ENCODE data around the gene RAB5B. TPM values are rescaled to one million over a fixed set of nuclear protein-coding genes. Genes with fewer than 3 reads are reported as not detected.
A peak's percentile ranks its signal among the peaks of the same experiment; 100 is the strongest.

The RAB5B gene, protein sequence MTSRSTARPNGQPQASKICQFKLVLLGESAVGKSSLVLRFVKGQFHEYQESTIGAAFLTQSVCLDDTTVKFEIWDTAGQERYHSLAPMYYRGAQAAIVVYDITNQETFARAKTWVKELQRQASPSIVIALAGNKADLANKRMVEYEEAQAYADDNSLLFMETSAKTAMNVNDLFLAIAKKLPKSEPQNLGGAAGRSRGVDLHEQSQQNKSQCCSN
- total RNA-seq = 77.1 TPM

DNA sequence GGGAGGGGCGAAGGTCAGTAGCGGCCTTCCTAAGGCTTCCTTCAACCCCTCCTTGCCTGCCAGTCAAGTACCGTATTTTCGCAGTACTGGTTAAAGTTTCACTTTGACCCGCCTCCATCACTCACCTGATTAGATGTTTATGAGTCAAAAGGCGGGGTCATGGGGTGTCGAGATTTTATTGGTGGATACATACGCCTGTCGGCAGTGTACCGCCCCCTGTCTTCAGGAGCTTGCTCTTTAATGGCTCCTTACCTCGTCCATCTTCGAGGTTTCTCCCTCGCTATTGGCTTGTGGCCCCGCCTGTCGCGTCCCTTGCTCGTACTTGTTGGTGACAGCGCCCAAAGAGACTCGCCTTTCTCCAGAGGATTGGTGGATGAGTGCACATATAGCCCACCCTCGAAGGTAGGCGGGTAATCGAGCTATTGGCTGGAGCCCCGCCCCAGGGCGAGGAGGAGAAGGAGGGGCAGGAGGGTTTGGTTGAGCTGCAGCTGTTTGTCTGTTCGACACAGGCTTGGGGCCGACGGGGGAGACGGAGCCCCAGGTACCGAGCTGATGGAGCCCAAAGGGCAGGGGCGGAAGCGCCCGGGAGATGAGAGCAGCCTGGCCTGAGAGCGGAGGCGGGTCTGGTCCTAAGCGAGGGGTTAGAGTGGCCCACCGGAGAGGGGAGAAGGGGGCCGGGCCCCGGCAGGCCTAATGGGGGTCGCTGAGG lies at the start of gene RAB5B:
Gene RAB5B (plus strand): TSS at position 480 of the 709 bp plus-strand sequence. CDS start 12,883 bp downstream, outside the sequence.
- peak; percentile 100 for DNase-seq

- no peak for DNase-seq
These were observed 48.5 kb upstream of the RAB5B start for GRCh38 chr12:55925371-55925770.

- no peak for DNase-seq
These were observed 47.8 kb upstream of the RAB5B start for GRCh38 chr12:55925870-55926737.

GRCh38 chr12:55926738-55927587 lies 46.9 kb upstream of the RAB5B start:
- peak; percentile 97 for DNase-seq

- DNase-seq = peak; percentile 83
These were observed 46.0 kb upstream of the RAB5B start, which contains the start of gene PYM1 for GRCh38 chr12:55927588-55928502. TSS of gene PYM1 (minus strand) at chr12:55927894. CDS start at chr12:55927761, 133 bp downstream.

DNA sequence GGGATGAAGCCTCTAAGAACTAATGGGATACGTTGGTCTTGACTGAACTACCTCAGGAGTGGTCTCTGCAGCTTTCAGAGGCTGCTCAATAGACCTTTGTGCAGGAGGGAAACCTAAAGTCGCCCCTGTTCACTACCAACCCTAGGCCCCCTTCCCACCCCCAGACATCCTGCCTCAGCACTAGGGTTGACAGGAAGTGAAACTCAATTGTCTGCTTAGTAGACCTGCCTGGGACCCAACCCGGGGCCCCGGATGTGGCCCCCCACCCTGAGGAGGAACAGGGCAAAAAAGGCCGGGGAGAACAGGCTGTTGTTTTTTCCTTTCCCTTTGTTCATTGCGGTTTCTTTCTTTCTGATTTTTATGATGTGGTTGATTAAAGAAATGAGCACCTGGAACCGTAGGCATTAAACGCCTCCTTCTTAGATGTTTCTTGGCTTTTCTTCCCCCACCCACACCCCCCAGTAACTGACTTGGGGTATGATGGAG lies 44.5 kb upstream of the RAB5B start:
- DNase-seq = no peak

GRCh38 chr12:55930771-55931316 lies 43.0 kb upstream of the RAB5B start, which contains the start of gene DGKA:
TSS of gene DGKA (plus strand) at chr12:55931162. CDS start at chr12:55936504, 5,342 bp downstream.
- peak; percentile 86 for DNase-seq

GRCh38 chr12:55931317-55931779 lies 42.5 kb upstream of the RAB5B start:
- DNase-seq = no peak

- DNase-seq = peak; percentile 79
These were observed 41.9 kb upstream of the RAB5B start for GRCh38 chr12:55931780-55932550.

GRCh38 chr12:55932551-55932910 lies 41.3 kb upstream of the RAB5B start:
- DNase-seq = peak; percentile 21

DNA sequence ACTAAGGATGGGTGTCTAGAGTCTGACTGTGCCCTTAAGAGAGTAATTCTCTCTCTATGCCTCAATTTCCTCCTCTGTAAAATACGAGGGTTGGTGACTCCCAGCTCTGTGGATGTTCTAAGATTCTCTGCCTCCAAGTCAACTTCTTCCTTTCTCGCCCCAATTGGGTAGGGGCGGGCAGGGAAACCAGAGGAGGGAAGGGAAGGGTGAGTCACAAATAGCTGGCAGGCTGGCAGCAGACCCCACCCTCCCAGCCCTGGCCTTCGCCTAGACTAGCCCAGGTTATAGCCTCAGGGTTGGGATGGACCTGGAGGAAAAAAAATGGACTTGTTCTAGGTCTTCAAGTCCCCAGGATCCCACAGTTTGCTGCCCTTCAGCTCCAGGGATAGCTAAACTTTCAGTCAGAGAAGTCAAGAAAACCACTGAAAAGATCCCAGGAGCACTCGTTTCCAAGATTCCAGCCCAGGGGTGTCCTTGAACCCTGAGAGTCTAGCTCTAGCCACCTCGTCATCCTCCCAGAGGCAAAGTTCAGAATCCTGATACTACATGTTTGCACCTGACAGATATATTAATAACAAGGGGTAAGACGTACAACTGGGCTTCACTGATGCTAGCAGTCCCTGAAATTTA lies 40.6 kb upstream of the RAB5B start:
- DNase-seq = no peak

DNA sequence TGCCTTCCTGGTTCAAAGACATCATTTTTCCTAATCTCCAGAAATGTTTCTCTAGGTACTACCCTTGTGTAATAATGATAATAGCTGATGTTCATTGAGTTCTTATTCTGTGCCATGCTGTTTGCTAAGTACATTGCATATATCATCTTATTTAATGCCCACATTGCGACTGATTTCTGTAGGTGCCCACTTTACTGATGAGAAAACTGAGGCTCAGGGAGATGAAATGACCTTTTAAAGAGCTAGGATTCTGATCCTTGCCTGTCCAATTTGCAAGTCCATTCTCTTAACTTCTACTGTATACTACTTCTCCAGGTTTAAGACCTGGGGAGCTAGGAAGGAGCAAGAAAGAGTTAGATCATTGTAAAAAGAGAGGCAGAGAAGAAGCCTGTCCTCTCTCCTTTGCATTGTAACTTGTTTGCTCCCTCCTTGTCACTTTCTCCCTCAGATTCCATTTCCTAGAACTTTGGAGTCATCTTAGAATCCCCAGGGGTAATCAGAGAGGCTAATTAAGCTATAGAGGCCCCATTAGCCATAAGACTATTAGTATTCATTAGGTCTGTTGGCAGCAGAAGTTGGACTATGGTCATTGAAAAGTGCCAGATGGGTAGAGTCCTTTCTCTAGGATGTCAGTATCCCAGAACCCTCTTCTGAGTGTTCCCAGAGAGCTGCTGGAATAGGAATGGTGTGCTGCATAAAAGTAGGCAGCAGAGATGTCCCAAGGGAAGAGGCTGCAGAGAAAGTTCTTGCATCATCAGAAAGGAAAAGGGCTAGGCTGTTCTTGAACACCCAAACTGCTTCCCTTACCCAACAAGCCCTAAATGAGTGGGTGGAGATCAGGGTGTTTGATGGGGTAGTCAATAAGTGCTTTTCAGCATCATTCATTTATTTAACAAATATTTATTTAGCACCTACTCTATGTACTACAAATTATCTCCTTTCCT lies 39.8 kb upstream of the RAB5B start:
- no peak for DNase-seq

GRCh38 chr12:55934773-55935172 lies 39.1 kb upstream of the RAB5B start:
- no peak for DNase-seq

DNA sequence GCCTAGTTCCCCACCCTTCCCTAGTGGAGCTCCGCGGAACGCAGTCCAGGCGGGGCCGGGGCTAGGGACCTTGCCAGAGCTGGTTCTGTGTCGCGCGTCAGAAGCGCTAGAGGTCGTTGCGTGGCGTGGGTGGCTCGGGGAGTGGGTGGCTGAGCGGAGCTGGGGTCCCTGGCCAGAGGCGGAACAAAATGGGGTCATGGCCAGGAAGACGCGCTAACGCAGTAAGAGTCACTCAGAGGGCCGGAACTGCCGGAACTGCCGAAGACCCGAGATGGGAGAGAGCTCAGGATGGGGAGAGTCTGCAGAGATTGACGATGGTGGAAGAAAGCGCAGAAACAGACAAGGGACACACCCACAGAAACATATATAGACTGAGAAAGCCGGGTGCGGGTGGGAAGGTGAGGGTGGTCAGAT lies 38.1 kb upstream of the RAB5B start:
- DNase-seq = no peak

DNA sequence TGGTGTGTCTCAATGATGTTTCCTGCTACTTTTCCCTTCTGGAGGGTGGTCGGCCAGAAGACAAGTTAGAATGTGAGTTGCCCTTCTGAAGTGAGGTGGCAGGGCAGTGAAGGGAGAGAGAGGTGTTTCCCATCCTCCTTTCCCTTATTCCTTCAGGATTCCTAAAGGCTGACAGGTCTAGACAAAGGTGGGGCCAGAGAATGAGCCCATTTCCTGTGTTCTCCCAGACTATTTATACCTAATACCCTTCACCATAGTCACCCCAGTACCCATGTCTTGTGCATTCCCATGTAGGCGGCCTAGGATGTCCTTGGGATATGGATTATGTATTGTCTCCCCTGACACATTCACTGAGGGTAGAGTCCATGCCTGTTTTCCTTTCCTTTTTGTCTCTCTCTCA lies 35.9 kb upstream of the RAB5B start:
- DNase-seq = no peak

- no peak for DNase-seq
These were observed 34.9 kb upstream of the RAB5B start for GRCh38 chr12:55938826-55939501.
